Neural crest cell (in vitro differentiated cells): ENCODE results near the gene CDKAL1. TPM values are rescaled to one million over a fixed set of nuclear protein-coding genes. Genes with fewer than 3 reads are reported as not detected.

ENCODE experiments used
- DNase-seq: peaks from one replicate; pipeline ENCODE4 v3.0.0; 2021; ENCODE audit warnings: low read depth, mixed read lengths, low spot score
- H3K27ac Mint-ChIP-seq: one replicate; pipeline ENCODE4 v1.8.0; 2021; ENCODE audit warnings: mild to moderate bottlenecking, mixed read lengths; ENCODE audit not compliant: unreplicated experiment
- H3K27me3 Mint-ChIP-seq: 2 replicates; pipeline ENCODE4 v1.8.0; 2021; ENCODE audit warnings: low read depth, mild to moderate bottlenecking, mixed read lengths
- H3K36me3 Mint-ChIP-seq: 2 replicates; pipeline ENCODE4 v1.8.0; 2021; ENCODE audit warnings: low read depth, mild to moderate bottlenecking, mixed read lengths
- H3K4me1 Mint-ChIP-seq: 2 replicates; pipeline ENCODE4 v1.8.0; 2021; ENCODE audit warnings: mixed read lengths
- H3K4me3 Mint-ChIP-seq: one replicate; pipeline ENCODE4 v1.8.0; 2021; ENCODE audit warnings: mild to moderate bottlenecking, mixed read lengths
- H3K9me3 Mint-ChIP-seq: 2 replicates; pipeline ENCODE4 v1.8.0; 2021; ENCODE audit warnings: mixed read lengths
- CTCF ChIP-seq: fragments of 200-600 bp; sonication (generic); conservative IDR thresholded peaks from 2 replicates; pipeline ENCODE4 v1.5.0; 2021; ENCODE audit warnings: antibody characterized with exemption, mild to moderate bottlenecking
- total RNA-seq: library from RNA; stranded (reverse); gene quantifications from 2 replicates; pipeline ENCODE4 v1.2.1, GENCODE V29; 2021

CDKAL1 gene
- total RNA-seq, 1 donor from 2014 or later = 25.4 TPM

- Mint-ChIP-seq H3K36me3 (peaks cover 5% of the 10 kb centered on the region), H3K27me3 (no peaks in the 10 kb centered on the region), H3K4me3 (no peak overlapping the region), H3K4me1 (peaks cover 17% of the 10 kb centered on the region), H3K27ac (no peak overlapping the region), H3K9me3 (peaks cover 21% of the 10 kb centered on the region)
- TF ChIP-seq CTCF = no peak
- no peak for DNase-seq
These were observed 743.5 kb downstream of the CDKAL1 start for GRCh38 chr6:21277601-21278374.

- H3K4me1 Mint-ChIP-seq = peaks cover 17% of the 10 kb centered on the region
- no peak for DNase-seq
- H3K4me3 Mint-ChIP-seq = no peak overlapping the region
- H3K9me3 Mint-ChIP-seq = peaks cover 17% of the 10 kb centered on the region
- TF ChIP-seq CTCF = no peak
- H3K27ac Mint-ChIP-seq = no peak overlapping the region
- peaks cover 3% of the 10 kb centered on the region for H3K36me3 Mint-ChIP-seq
- H3K27me3 Mint-ChIP-seq = no peaks in the 10 kb centered on the region
These were observed 744.1 kb downstream of the CDKAL1 start for GRCh38 chr6:21278375-21278745.

GRCh38 chr6:21279619-21280018, 745.4 kb downstream of the CDKAL1 start:
- Mint-ChIP-seq H3K4me1 (peaks cover 25% of the 10 kb centered on the region), H3K4me3 (no peak overlapping the region), H3K27ac (no peak overlapping the region), H3K36me3 (peaks cover 2% of the 10 kb centered on the region), H3K27me3 (no peaks in the 10 kb centered on the region), H3K9me3 (peaks cover 15% of the 10 kb centered on the region)
- DNase-seq = no peak
- no peak for TF ChIP-seq CTCF

- H3K27me3 Mint-ChIP-seq = no peaks in the 10 kb centered on the region
- peaks cover 30% of the 10 kb centered on the region for H3K4me1 Mint-ChIP-seq
- no peak for TF ChIP-seq CTCF
- DNase-seq = no peak
- H3K4me3 Mint-ChIP-seq = no peak overlapping the region
- peaks cover 2% of the 10 kb centered on the region for H3K36me3 Mint-ChIP-seq
- no peak overlapping the region for H3K27ac Mint-ChIP-seq
- peaks cover 15% of the 10 kb centered on the region for H3K9me3 Mint-ChIP-seq
These were observed 747.1 kb downstream of the CDKAL1 start for GRCh38 chr6:21281366-21281765.

Other genes with a start within 250 kb of the CDKAL1 start
- gene E2F3, start 132.6 kb upstream of the CDKAL1 start, total RNA-seq = 43.8 and 44.9 TPM in 2 replicates